GM12878 (cell line): ENCODE measurements around the gene TTLL11.

ENCODE experiments used
- NFXL1 ChIP-seq: fragments of 450-650 bp; IDR thresholded peaks from 2 replicates; pipeline ENCODE4 v1.6.1; 2017; ENCODE audit warnings: antibody characterized with exemption, mild to moderate bottlenecking, borderline replicate concordance
- POLR2AphosphoS5 ChIP-seq: IDR thresholded peaks from 2 replicates; pipeline ENCODE4 v1.6.1; 2011; ENCODE audit warnings: mild to moderate bottlenecking, low read length, inconsistent platforms
- SPI1 ChIP-seq: IDR thresholded peaks from 2 replicates; pipeline ENCODE4 v1.6.1; 2011; ENCODE audit warnings: low read depth, mild to moderate bottlenecking, low read length, moderate library complexity, borderline replicate concordance; ENCODE audit not compliant: insufficient read depth

GRCh38 chr9:121924700-121925099 lies 168.4 kb downstream of the TTLL11 start:
- TF ChIP-seq NFXL1: no peak
- no peak for TF ChIP-seq POLR2AphosphoS5
- TF ChIP-seq SPI1: no peak
